Activated CD8-positive, alpha-beta memory T cell treated with anti-CD3 and anti-CD28 coated beads, Interleukin-2, amount 50 U/mL, for 24 hours (primary cell): ENCODE data around the gene NEUROG3.
"Not testable (repeated sequence)": the region's sequence is repeated elsewhere in the genome, so short reads cannot be mapped to it uniquely, and the experiment has no call there.

Experiments
- DNase-seq: peaks from one replicate; pipeline ENCODE4 v3.0.0-alpha.2; 2020; ENCODE audit errors: extremely low read depth

Gene NEUROG3

GRCh38 chr10:69572159-69573055, 815 bp downstream of the NEUROG3 start:
- no peak for DNase-seq

- no peak for DNase-seq
Measured at GRCh38 chr10:69571618-69572158, 1.5 kb downstream of the NEUROG3 start.

- no peak for DNase-seq
Measured at GRCh38 chr10:69570050-69570816, 3.0 kb downstream of the NEUROG3 start.

- no peak for DNase-seq
Measured at GRCh38 chr10:69569396-69569934, 3.8 kb downstream of the NEUROG3 start.

GRCh38 chr10:69568472-69569395, 4.5 kb downstream of the NEUROG3 start:
- DNase-seq: no peak

GRCh38 chr10:69567920-69568319, 5.3 kb downstream of the NEUROG3 start:
- DNase-seq: no peak

GRCh38 chr10:69562731-69563254, 10.4 kb downstream of the NEUROG3 start:
- no peak for DNase-seq

GRCh38 chr10:69559525-69559924, 13.7 kb downstream of the NEUROG3 start:
- no peak for DNase-seq

- no peak for DNase-seq
Measured at GRCh38 chr10:69558559-69558958, 14.7 kb downstream of the NEUROG3 start.

GRCh38 chr10:69554611-69555010, 18.6 kb downstream of the NEUROG3 start:
- DNase-seq: no peak

- no peak for DNase-seq
Measured at GRCh38 chr10:69553328-69553727, 19.9 kb downstream of the NEUROG3 start.

GRCh38 chr10:69552268-69552667, 21.0 kb downstream of the NEUROG3 start:
- no peak for DNase-seq

- DNase-seq: no peak
Measured at GRCh38 chr10:69549959-69550358, 23.3 kb downstream of the NEUROG3 start.

- DNase-seq: no peak
Measured at GRCh38 chr10:69541463-69541862, 31.8 kb downstream of the NEUROG3 start.

GRCh38 chr10:69538461-69538860, 34.8 kb downstream of the NEUROG3 start:
- no peak for DNase-seq

- DNase-seq: no peak
Measured at GRCh38 chr10:69537449-69537848, 35.8 kb downstream of the NEUROG3 start.

- not testable (repeated sequence) for DNase-seq
Measured at GRCh38 chr10:69536521-69536920, 36.7 kb downstream of the NEUROG3 start.

GRCh38 chr10:69533658-69534057, 39.6 kb downstream of the NEUROG3 start:
- DNase-seq: no peak

- DNase-seq: no peak
Measured at GRCh38 chr10:69527961-69528360, 45.3 kb downstream of the NEUROG3 start.
